Spleen (tissue), 11 donors: Measurements from ENCODE around the gene CHCHD3. TPM values are rescaled to one million over a fixed set of nuclear protein-coding genes. Genes with fewer than 3 reads are reported as not detected.

Source experiments
- DNase-seq: peaks from one replicate; pipeline ENCODE4 v3.0.0-alpha.2; 2020
- H3K27ac ChIP-seq, 8 donors: fragments of 200-600 bp; sonication (generic) in 7 of 8; 1 replicate in 4 of 8; 2 replicates in 4 of 8; pipeline versions ENCODE4 v1.5.0 to v1.8.0; 2016 to 2021; ENCODE audit warnings: inconsistent platforms in 4 of 8, mild to moderate bottlenecking in 4 of 8, moderate library complexity in 1 of 8
- H3K27me3 ChIP-seq, 7 donors: fragments of 200-600 bp; sonication (generic) in 6 of 7; replicated peaks in 1 of 7; 1 replicate in 4 of 7; 2 replicates in 3 of 7; pipeline versions ENCODE4 v1.5.0 to v1.8.0; 2016 to 2021; ENCODE audit warnings: inconsistent platforms in 3 of 7, mild to moderate bottlenecking in 1 of 7
- H3K36me3 ChIP-seq, 6 donors: fragments of 200-600 bp; sonication (generic) in 5 of 6; 1 replicate in 4 of 6; 2 replicates in 2 of 6; pipeline versions ENCODE4 v1.5.0 to v1.8.0; 2016 to 2021; ENCODE audit warnings: inconsistent platforms in 2 of 6
- H3K4me1 ChIP-seq, 6 donors: fragments of 200-600 bp; sonication (generic) in 5 of 6; 1 replicate in 3 of 6; 2 replicates in 3 of 6; pipeline versions ENCODE4 v1.5.0 to v1.8.0; 2016 to 2021; ENCODE audit warnings: inconsistent platforms in 3 of 6
- H3K4me3 ChIP-seq, 8 donors: fragments of 200-600 bp; sonication (generic) in 7 of 8; 1 replicate in 4 of 8; 2 replicates in 4 of 8; pipeline versions ENCODE4 v1.5.0 to v1.8.0; 2016 to 2021; ENCODE audit warnings: inconsistent platforms in 4 of 8, mild to moderate bottlenecking in 4 of 8, moderate library complexity in 2 of 8
- H3K9me3 ChIP-seq, 8 donors: fragments of 200-600 bp; sonication (generic) in 7 of 8; 1 replicate in 4 of 8; 2 replicates in 4 of 8; pipeline versions ENCODE4 v1.5.0 to v1.8.0; 2016 to 2021; ENCODE audit warnings: inconsistent platforms in 4 of 8
- POLR2A ChIP-seq, 3 donors: fragments of 450-650 bp; IDR thresholded peaks; one replicate each; pipeline ENCODE4 v1.5.1; 2017; ENCODE audit warnings: antibody characterized with exemption in 3 of 3, mild to moderate bottlenecking in 1 of 3
- POLR2AphosphoS5 ChIP-seq, 3 donors: sonication (generic); formaldehyde crosslinking; IDR thresholded peaks; one replicate each; pipeline ENCODE4 v1.5.1; 2017; ENCODE audit warnings: antibody characterized with exemption in 3 of 3
- WGBS, 5 donors: extraction: QIAGEN DNeasy Blood & Tissue Kit in 3 of 5; methylation state at CpG; one replicate each; pipeline versions ENCODE4 v1.1.5 to v1.1.7; 2013 to 2018; 5-methylcytosine and 5-hydroxymethylcytosine counted together
- intact Hi-C: fragments of 100-400 bp; cut with DNase I; formaldehyde crosslinking; loops from one replicate; pipeline ENCODE4 v1.15.0; 2023; ENCODE audit warnings: low total_unique reads
- polyA plus RNA-seq, 3 donors: library from polyadenylated mRNA; stranded (reverse); fragments of 200-250 nt; gene quantifications; one replicate each; pipeline ENCODE4 v1.2.1, GENCODE V29; 2013
- total RNA-seq, 7 donors: library from RNA; depleted of rRNA in 3 of 7; stranded (reverse); fragments of >200 nt in 3 of 7; fragmentation: NEBNext Ultra II Directional in 4 of 7; extraction: Animal tissue kit (Norgen Biotek cat#: 25700) in 4 of 7; gene quantifications; one replicate each; pipeline versions ENCODE4 v1.1.0 to v1.2.1, GENCODE V29; 2016 to 2021
- TF ChIP-seq, protein P1 (sequence below), 11 experiments: fragments of 200-600 bp in 7 of 11; fragments of 450-650 bp in 4 of 11; sonication (generic) in 4 of 11; IDR thresholded peaks in 8 of 11; conservative IDR thresholded peaks in 3 of 11; 1 replicate in 7 of 11; 2 replicates in 4 of 11; pipeline versions ENCODE4 v1.4.0 to v1.8.0; 2016 to 2021; ENCODE audit warnings: antibody characterized with exemption in 11 of 11, inconsistent platforms in 4 of 11, mild to moderate bottlenecking in 1 of 11
- donor health status: healthy with polysubstance abuse.
- donor health status: DM: no; HTN: no; CAD: no; lungs with moderate emphysema.
- donor health status: DM: no; HTN: no; CAD: no.
- donor health status: Bipolar disorder and iron deficiency.
- donor health status: healthy.
- donor health status: DM: no; HTN: no; CAD: no.
- donor health status: DM: yes; HTN: yes; CAD: no.

CHCHD3 gene
- total and polyA plus RNA-seq, 10 donors: 18.6 to 60.3 (median 38.8) TPM

DNA sequence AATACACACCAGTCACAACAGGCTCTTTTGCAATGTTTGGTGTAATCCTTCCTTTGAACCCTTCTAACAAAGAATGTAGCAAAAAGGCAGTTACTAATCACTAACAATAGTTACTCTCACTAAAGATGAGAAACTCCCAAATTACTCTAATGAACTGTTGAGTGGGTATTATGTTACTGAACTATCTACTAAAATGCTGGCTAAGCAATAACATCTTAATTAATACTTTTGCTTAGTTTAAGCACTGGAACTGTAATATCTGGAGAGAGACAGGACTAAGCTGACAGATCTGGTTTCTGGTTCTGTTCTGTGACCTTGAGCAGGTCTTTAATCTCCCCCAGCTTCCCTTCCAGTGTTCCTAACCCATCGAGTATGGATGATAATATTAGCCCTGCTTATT lies 241.7 kb downstream of the CHCHD3 start:
- H3K4me3 ChIP-seq: no peak overlapping the region
- intact Hi-C loops: no loop called here

DNA sequence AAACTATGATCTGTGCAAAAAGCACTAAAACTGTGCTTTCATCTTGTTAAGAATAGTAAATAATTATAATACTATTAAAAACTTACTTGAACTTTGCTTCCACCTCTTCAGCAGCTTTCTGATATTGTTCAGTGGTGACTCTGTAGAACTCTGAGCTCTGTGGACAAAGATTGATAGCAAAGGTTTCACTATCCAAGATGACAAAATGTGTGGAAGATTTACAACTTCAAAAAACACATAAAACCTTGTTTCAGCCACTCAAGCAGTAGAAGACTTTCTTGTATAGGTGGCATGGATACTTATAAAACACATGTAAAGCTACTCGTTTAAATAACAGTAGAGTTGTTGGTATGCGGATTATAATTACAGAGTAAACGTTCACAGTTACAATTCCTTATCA lies 243.6 kb downstream of the CHCHD3 start:
- Histone ChIP-seq H3K27ac (no peak overlapping the region), H3K4me1 (no peaks in the 10 kb centered on the region), H3K4me3 (no peak overlapping the region), H3K36me3 (peaks cover 0 to 42% (median 0%) of the 10 kb centered on the region in 6 donors), H3K27me3 (no peaks in the 10 kb centered on the region), H3K9me3 (no peaks in the 10 kb centered on the region)
- no peak for TF ChIP-seq POLR2A (IDR thresholded peaks at IDR 0.05)
- TF ChIP-seq POLR2AphosphoS5 (IDR thresholded peaks at IDR 0.05): no peak
- TF ChIP-seq, protein P1, sequence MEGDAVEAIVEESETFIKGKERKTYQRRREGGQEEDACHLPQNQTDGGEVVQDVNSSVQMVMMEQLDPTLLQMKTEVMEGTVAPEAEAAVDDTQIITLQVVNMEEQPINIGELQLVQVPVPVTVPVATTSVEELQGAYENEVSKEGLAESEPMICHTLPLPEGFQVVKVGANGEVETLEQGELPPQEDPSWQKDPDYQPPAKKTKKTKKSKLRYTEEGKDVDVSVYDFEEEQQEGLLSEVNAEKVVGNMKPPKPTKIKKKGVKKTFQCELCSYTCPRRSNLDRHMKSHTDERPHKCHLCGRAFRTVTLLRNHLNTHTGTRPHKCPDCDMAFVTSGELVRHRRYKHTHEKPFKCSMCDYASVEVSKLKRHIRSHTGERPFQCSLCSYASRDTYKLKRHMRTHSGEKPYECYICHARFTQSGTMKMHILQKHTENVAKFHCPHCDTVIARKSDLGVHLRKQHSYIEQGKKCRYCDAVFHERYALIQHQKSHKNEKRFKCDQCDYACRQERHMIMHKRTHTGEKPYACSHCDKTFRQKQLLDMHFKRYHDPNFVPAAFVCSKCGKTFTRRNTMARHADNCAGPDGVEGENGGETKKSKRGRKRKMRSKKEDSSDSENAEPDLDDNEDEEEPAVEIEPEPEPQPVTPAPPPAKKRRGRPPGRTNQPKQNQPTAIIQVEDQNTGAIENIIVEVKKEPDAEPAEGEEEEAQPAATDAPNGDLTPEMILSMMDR (IDR thresholded peaks at IDR 0.05 in 8 of 11, conservative IDR thresholded peaks at IDR 0.05 in 3 of 11): no peak
- DNase-seq: no peak
- WGBS, 5 donors: 92 to 99% (median 96%) methylated on average over 3 of the region's 3 CpGs
- intact Hi-C loops: no loop called here

More for the DNA sequence above, 241.7 kb downstream of the CHCHD3 start:
- Histone ChIP-seq H3K9me3 (no peaks in the 10 kb centered on the region), H3K36me3 (peaks cover 0 to 30% (median 0%) of the 10 kb centered on the region in 6 donors), H3K27me3 (no peaks in the 10 kb centered on the region), H3K27ac (no peak overlapping the region), H3K4me1 (no peaks in the 10 kb centered on the region)
- no peak for DNase-seq
- TF ChIP-seq POLR2AphosphoS5 (IDR thresholded peaks at IDR 0.05) (no peak), POLR2A (IDR thresholded peaks at IDR 0.05) (no peak)
- WGBS, 5 donors: 63 to 88% (median 68%) methylated on average over 1 of the region's 1 CpG

DNA sequence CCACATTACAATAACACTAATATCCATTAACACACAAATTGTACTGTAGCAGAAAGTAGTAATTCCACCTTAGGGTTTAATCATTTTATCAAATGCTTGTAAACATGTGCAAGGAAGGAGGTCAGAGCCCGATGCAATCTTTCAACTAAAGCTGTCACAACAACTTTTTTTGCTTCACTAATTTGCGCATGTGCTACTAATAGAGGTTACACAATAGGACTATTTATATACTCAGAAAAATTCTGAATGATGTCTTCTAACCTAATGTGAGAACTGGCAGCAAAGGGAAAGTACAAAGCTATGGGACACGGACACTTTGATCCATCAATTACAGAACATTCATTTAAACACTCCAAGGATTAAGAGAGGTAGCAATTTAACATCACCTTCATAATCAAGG lies 244.4 kb downstream of the CHCHD3 start:
- 61 to 82% (median 71%) methylated on average over 3 of the region's 3 CpGs for WGBS, 5 donors
- intact Hi-C loops: no loop called here
- H3K36me3 ChIP-seq: peaks cover 0 to 42% (median 0%) of the 10 kb centered on the region in 6 donors
- no peak overlapping the region for H3K4me3 ChIP-seq
- DNase-seq: no peak
- no peaks in the 10 kb centered on the region for H3K9me3 ChIP-seq
- no peaks in the 10 kb centered on the region for H3K4me1 ChIP-seq
- no peak overlapping the region for H3K27ac ChIP-seq
- H3K27me3 ChIP-seq: no peaks in the 10 kb centered on the region
- TF ChIP-seq POLR2A (IDR thresholded peaks at IDR 0.05) (no peak), POLR2AphosphoS5 (IDR thresholded peaks at IDR 0.05) (no peak)
- TF ChIP-seq, protein P1 (IDR thresholded peaks at IDR 0.05 in 8 of 11, conservative IDR thresholded peaks at IDR 0.05 in 3 of 11): no peak

DNA sequence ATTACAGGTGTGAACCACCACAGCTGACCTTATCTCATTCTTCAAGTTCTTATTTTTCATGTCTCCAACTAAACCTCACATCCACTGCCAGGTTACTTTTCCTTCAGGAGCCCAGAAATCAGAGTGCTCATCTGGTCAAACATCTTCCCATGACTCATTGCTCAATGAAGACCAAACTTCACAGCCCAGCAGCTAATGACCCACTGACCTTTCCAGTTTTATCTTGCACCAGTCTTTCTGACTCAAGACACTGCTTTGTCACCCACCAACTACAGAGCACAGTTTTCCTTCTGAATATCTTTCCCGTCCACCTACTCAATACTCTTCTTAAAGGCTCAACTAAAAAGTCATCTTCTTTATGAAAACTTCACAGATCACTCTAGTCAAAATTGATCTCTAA lies 245.1 kb downstream of the CHCHD3 start:
- Histone ChIP-seq H3K27me3 (no peaks in the 10 kb centered on the region), H3K27ac (no peak overlapping the region), H3K4me3 (no peak overlapping the region), H3K9me3 (no peaks in the 10 kb centered on the region), H3K4me1 (no peaks in the 10 kb centered on the region), H3K36me3 (peaks cover 0 to 44% (median 0%) of the 10 kb centered on the region in 6 donors)
- TF ChIP-seq POLR2AphosphoS5 (IDR thresholded peaks at IDR 0.05) (no peak), POLR2A (IDR thresholded peaks at IDR 0.05) (no peak)
- TF ChIP-seq, protein P1 (IDR thresholded peaks at IDR 0.05 in 8 of 11, conservative IDR thresholded peaks at IDR 0.05 in 3 of 11): no peak
- intact Hi-C loops: no loop called here
- no peak for DNase-seq
- WGBS, 5 donors: 92 to 100% (median 98%) methylated on average over 1 of the region's 1 CpG

DNA sequence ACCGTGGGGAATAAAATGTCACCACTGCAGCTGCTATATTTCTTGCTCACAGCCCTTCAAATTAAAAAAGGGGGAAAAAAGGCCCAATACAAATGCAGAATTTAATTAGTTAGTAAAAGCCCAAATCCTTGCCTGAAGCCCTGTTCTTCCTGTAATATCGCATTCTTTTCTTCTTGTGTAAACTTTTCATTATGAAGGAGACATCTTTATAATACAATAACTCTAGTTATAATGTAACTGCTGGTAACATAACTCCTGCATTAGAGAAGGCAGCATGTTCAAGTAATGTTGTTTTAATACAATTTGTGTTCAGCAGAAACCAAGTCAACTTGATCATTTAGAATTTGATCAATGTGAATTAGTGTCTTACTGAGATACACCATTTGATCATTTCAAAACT lies 250.9 kb downstream of the CHCHD3 start:
- peaks cover 0 to 30% (median 0%) of the 10 kb centered on the region in 6 donors for H3K36me3 ChIP-seq
- no peak for DNase-seq
- TF ChIP-seq POLR2AphosphoS5 (IDR thresholded peaks at IDR 0.05): no peak
- TF ChIP-seq POLR2A (IDR thresholded peaks at IDR 0.05): no peak
- TF ChIP-seq, protein P1 (IDR thresholded peaks at IDR 0.05 in 8 of 11, conservative IDR thresholded peaks at IDR 0.05 in 3 of 11): no peak
- intact Hi-C loops: no loop called here
- 89 to 100% (median 96%) methylated on average over 2 of the region's 2 CpGs for WGBS, 5 donors
- no peaks in the 10 kb centered on the region for H3K27me3 ChIP-seq
- H3K27ac ChIP-seq: no peak overlapping the region
- H3K9me3 ChIP-seq: no peaks in the 10 kb centered on the region
- no peaks in the 10 kb centered on the region for H3K4me1 ChIP-seq
- no peak overlapping the region for H3K4me3 ChIP-seq
